ENCODE measurements around the gene MARCHF7.
"Not testable (repeated sequence)": the region's sequence is repeated elsewhere in the genome, so short reads cannot be mapped to it uniquely, and the experiment has no call there.

MARCHF7 gene, protein sequence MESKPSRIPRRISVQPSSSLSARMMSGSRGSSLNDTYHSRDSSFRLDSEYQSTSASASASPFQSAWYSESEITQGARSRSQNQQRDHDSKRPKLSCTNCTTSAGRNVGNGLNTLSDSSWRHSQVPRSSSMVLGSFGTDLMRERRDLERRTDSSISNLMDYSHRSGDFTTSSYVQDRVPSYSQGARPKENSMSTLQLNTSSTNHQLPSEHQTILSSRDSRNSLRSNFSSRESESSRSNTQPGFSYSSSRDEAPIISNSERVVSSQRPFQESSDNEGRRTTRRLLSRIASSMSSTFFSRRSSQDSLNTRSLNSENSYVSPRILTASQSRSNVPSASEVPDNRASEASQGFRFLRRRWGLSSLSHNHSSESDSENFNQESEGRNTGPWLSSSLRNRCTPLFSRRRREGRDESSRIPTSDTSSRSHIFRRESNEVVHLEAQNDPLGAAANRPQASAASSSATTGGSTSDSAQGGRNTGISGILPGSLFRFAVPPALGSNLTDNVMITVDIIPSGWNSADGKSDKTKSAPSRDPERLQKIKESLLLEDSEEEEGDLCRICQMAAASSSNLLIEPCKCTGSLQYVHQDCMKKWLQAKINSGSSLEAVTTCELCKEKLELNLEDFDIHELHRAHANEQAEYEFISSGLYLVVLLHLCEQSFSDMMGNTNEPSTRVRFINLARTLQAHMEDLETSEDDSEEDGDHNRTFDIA

DNA sequence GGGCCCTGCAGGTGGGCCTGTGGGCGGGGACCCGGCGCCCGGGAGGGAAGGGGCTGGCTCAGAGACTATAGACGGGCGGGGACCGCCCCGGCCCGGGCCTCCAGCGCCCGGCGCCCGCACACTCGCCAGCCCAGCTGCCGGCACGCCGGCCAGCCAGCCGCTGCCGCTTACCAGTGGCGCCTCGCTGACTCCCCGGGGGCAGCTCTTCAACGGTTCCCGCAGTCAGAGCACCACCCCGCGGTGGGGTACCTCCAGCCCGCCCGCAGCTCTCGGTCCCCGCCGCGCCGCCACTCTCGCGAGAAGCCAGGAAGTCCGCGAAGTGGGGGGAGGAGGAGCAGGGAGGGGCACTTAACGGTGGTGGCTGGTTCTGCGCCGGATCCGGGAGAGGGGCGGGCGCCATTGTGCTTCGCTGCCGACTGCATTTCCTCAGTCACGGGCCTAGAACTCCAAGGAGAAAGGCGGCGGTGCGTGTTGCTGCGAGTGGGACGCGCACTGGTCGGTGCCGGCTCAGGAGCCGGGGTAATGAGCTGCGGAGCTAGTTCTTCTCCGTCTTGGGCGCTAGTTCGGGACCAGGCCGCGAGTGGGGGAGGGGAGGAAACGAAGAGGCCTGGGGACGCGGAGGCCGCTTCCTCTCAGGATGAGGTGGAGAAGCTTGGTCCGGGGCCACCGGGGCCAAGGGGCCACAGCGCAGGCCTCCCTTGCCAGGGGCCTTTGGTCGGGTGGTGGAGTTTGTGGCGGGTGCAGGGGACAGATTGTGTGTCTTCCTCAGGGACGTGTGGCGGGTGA is at the start of gene MARCHF7:
Gene MARCHF7, plus strand, starts transcription at position 364 of the 786 bp plus-strand sequence. CDS start 16,517 bp downstream, outside the sequence.
- peak; percentile 95 to 96 for DNase-seq (ENCODE audit: low read depth in 1 of 2, low spot score in 1 of 2)

DNA sequence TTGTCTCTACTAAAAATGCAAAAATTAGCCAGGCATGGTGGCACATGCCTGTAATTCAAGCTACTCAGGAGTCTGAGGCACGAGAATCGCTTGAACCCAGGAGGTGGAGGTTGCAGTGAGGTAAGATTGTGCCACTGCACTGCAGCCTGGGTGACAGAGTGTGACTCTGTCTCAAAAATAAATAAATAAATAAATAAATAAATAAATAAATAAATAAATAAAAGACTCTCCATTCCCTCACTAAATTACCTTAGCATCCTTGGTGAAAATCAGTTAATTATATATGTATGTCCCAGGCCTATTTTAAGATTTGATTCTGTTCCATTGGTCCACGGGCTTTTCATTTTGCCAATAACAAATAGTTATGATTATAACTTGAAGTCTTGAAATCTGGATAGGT is 44.9 kb upstream of the MARCHF7 start:
- not testable (repeated sequence) for DNase-seq (ENCODE audit: low read depth in 1 of 2, low spot score in 1 of 2)

DNA sequence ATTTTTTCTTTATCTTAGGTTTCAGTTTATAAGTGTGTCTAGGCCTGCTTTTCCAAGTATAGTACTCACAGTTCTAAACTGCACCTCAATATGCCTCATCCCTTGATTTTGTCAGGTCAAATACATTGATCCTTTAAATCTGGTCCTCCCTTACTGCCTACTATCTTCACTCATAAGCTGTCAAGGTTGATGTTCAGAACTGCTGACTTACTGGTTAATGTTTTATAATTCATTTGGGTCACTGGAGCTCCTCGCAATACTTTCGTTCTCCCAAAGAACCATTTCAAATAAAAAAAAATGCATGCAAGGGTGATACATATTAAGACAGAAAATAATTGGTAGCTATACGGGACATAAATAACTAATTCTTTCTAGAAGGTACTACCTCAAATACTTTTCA is 41.3 kb upstream of the MARCHF7 start:
- DNase-seq (ENCODE audit: low read depth in 1 of 2, low spot score in 1 of 2), result no peak

DNA sequence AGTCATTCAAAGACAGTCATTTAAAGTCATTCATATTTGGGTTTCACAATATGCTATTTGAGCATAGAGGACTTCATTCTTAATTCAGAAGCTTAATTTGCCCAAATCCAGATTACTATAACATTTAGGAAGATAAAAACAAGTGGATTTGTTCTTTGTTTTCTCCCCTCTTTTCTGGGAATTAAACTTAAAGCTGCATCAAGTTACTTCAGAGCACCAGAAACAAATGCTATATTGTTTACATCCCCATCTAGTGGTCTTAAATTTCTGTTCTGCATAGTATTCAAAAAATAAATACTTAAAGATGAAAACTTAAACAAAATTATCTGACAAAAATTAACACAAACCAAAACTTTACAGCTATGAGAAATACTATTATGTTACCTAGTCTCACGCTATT is 34.7 kb upstream of the MARCHF7 start:
- DNase-seq (ENCODE audit: low read depth in 1 of 2, low spot score in 1 of 2), result no peak

DNA sequence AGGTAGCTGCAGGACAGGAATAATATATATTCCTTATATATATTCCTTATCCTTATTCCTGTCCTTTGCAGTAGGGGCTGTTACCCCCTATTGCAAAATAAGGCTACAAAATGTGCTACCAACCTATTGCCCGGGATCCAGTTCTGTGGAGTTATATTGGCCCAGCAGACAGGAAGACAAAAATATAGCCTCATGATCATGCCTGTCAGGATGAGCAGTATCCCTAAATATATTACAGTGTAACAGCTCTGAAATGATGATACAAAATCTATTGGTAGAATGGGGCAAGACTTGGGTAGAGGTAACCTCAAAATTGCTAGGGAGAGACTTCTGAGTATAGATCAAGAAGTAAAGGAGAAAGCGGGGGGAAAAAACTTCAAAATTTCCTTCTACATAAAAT is 31.6 kb upstream of the MARCHF7 start:
- no peak for DNase-seq (ENCODE audit: low read depth in 1 of 2, low spot score in 1 of 2)

DNA sequence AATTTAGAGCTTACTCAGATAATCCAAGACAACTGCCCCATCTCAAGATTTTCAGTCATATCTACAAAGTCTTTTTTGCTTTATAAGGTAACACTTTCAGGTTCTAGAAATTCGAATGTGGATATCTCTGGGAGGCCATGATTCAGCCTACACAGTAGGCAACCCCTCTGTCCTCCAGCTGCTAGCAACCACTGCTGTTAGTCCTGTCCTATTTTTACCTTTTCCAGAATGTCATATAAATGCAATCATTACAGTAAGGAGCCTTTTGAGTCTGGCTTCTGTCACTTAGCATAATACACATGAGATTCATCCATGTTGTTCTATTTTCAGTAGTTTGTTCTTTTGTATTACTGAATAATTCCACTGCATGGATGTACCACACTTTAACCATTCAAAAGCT is 28.5 kb upstream of the MARCHF7 start:
- DNase-seq (ENCODE audit: low read depth in 1 of 2, low spot score in 1 of 2), result no peak

DNA sequence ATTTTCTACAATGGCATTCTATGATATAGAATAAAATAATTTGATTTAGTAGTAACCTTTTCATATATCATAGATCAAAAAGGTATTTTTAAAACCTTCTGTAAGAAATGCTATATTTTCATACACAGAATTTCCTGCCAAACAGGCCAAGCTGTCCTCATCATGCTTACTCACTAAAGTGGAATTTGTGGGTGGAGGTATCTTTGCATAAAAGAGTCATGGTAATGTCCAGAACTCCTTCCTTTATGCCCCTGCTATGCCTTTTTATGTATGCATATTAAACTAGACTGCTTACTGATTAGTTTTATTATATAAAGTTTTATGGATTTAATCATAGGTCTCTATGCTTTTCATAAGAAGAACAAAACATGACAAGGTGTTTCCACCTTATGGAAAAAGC is 27.5 kb upstream of the MARCHF7 start:
- no peak for DNase-seq (ENCODE audit: low read depth in 1 of 2, low spot score in 1 of 2)

DNA sequence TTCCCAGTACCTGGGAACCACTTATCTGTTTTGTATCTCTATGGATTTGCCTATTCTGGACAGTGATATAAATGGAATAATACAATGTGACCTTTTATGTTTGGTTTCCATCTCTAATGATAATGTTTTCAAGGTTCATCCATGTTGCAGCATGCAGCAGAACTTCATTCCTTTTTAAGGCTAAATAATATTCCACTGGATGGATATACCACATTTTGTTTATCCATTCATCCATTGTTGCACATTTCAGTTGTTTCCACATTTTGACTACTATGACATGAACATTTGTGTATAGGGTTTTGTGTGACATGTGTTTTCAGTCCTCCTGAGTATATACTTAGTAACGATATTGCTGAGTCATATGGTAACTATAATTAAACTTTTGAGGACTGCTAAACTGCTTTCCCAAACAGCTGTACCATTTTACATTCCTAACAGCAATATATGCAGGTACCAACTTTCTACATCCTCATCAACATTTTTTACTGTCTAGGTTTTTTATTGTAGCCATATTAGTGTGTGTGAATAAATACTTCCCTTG is 17.7 kb upstream of the MARCHF7 start:
- no peak for DNase-seq (ENCODE audit: low read depth in 1 of 2, low spot score in 1 of 2)

DNA sequence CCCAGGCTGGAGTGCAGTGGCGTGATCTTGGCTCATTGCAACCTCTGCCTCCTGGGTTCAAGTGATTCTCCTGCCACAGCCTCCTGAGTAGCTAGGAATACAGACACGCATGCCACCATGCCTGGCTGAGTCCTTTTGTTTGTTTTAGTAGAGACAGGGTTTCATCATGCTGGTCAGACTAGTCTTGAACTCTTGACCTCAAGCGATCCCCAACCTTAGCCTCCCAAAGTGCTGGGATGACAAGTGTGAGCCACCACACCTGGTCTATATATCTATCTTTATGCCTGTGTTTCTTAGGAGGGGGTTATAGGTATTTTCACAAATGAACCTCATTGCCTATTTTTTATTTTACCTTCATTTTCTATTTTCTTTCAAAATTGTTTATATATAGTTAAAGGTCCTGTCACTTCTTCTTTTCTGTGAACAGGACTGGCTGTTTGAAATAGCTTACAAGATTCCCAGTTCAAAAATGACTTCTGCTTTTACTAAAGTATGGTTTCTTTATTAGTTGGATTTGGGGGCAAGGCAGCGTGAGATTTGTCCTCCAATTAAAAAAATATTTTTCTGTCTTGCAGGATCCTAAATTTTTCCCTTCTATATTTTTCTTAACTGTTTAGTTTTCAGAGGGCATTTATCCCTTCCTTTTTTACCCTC is 16.4 kb upstream of the MARCHF7 start:
- no peak for DNase-seq (ENCODE audit: low read depth in 1 of 2, low spot score in 1 of 2)

DNA sequence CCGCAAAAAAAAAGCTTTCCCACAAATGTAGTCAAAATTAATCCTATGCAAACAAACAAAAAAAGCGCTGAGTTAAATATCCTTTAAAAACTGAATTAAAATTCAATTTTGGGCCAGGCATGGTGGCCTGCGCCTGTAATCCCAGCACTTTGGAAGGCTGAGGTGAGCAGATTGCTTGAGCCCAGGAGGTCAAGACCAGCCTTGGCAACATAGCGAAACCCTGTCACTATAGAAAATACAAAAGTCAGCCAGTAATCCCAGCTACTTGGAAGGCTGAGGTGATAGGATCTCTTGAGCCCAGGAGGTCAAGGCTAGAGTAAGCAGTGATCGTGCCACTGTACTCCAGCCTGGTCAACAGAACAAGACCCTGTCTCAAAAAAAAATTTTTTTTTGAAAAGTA is 8.8 kb upstream of the MARCHF7 start:
- DNase-seq (ENCODE audit: low read depth in 1 of 2, low spot score in 1 of 2), result no peak

DNA sequence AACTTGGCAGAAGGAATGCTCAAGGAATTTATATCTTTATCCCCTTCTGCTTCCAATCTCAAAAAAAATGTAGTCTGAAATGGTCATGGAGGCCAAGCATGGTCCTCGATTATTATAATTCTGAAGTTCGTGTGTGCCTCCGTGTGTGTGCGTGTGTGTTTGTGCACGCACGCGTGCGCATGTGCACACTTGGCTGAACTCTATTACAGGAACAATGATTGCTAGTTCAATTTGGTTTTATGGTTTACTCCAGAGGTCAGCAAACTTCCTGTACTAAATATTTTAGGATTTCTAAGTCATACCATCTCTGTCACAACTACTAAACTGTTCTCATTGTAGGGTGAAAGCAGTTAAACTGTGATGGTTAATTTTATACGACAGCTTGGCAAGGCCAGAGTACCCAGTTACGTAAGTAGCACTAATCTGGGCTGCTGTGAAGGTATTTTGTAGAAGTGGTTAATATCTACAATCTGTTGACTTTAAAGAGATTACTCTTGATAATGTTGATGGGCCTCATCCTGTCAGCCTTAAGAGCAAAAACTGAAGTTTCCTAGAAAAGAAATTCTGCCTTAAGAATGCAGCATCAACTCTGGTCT is 5.8 kb upstream of the MARCHF7 start:
- no peak for DNase-seq (ENCODE audit: low read depth in 1 of 2, low spot score in 1 of 2)

DNA sequence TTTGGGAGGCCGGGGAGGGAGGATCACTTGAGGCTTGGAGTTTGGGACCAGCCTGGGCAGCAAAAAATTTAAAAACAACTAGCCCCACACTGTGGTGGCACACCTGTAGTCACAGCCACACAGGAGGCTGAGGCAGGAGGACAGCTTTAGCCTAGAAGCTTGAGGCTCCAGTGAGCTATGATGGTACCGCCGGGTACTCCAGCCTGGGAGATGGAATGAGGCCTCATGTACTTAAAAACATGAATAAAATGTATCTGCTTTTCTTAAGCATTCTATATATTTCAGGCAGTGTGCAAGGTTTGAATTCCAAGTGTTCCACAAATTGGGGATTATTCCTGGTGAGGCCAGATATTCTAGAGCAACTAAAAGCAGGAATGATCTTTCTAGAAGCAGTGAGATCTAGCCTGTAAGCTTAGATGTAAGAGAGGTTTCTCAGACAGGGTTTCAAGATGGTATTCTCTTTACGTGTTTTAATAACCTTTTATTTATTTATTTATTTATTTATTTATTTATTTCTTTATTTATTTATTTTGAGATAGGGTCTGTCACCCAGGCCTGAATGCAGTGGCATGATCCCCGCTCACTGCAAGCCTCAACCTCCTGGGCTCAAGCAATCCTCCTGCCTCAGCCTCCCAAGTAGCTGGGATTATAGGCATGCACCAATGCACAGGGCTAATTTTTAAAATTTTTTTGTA is 4.1 kb upstream of the MARCHF7 start:
- no peak for DNase-seq (ENCODE audit: low read depth in 1 of 2, low spot score in 1 of 2)

DNA sequence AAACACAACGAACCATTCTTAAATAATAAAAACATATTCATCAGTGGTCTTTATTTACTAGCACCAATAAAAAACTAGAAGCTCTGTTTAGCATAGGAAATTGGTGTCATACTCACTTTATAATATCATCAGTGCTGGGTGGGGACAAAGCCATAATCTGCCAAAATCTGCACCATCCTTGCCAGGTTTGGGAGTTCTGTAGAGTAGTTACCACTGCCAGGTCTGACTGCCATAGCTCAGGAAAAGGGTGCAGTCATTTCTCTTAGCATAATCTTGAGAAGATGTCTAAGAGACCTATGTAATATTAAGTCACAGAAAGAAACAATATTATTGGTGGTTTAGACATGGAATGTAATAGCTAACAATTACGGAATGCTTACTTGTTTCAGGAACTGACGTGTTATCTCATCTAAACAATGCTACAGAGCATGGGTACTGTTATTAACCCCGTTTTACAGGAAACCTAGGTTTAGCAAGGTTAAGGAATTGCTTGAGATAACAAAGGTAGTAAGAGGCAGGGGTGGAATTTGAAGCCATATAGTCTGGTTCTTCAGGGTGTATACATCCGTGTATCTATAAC is 1.6 kb upstream of the MARCHF7 start:
- DNase-seq (ENCODE audit: low read depth in 1 of 2, low spot score in 1 of 2), result no peak

DNA sequence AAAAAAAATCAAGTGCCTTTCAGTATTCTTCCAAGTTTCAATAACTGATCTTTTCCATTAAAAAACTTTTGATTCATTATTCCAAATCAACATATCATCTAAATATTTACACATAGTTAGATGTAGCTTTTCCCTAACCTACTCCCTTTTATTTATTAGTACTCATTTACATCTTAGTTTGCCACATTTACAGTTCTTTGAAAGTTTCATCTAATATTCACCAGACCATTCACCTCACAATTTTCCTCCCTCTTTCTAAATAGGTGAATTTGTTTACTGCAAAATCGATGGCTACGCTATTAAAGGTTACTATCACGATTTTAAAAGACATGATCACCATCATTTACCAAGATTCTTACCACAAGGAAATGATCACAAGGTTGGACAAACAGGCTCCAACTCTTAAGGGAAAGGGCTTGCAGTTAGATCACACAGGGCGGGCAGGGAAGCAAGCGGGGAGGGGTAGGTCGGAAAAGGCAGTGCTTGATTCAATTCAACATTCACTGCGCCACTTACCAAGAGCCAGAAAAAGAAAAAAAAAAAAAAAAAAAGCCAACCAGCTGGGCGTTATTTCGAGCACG is 654 bp upstream of the MARCHF7 start:
- no peak for DNase-seq (ENCODE audit: low read depth in 1 of 2, low spot score in 1 of 2)

DNA sequence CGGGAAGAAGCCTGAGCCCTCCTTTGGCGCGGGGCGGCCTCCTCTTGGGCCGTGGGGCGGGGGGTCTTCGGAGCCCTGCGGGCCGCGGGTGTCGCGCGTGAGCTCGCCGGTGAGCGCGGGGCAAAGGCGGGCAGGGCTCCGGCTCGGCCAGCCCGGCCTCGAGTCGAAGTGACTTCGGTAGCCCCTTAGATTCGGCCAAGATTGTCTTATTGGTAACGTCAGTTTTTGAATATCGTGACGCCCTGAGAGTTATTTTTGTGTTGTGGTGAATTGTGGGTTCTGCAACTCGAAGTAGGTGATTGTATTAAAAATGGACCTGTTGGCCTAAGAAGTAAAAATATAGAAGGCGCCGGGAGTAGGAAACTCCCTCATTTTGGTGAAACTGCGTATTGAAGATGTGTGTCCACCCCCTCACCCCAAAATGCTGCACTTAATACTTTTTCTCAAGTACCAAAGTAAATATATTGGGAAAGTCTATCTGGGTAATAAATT is 669 bp downstream of the MARCHF7 start:
- DNase-seq (ENCODE audit: low read depth in 1 of 2, low spot score in 1 of 2), result no peak

DNA sequence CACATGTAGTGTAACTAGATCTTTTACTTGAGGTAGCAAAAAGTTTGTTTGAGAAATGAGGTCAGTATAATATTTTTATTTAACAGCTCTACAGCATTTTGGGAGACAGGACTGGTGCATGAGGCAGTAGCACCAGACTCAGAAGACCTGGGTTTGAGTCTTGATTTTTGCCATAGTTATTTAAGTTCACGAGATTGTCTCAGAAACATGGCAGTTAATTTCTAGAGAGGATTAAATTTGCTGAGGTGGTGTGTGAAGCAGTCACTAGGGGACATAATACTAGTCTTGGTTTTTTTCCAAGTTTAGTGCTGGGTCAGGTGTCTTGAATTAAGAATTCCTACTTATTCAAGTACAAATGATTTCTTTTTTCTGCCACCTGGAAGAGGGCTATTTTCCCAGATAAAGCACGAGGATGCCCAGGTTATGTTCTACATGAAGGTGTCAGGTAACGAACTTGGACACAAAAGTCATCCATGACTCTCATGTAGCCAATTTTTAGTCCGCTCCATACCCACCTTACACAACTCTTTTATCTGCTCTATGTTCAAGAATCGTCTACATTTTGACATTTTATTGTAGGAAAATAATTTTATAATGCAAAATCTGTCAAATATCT is 1.4 kb downstream of the MARCHF7 start:
- DNase-seq (ENCODE audit: low read depth in 1 of 2, low spot score in 1 of 2), result no peak

DNA sequence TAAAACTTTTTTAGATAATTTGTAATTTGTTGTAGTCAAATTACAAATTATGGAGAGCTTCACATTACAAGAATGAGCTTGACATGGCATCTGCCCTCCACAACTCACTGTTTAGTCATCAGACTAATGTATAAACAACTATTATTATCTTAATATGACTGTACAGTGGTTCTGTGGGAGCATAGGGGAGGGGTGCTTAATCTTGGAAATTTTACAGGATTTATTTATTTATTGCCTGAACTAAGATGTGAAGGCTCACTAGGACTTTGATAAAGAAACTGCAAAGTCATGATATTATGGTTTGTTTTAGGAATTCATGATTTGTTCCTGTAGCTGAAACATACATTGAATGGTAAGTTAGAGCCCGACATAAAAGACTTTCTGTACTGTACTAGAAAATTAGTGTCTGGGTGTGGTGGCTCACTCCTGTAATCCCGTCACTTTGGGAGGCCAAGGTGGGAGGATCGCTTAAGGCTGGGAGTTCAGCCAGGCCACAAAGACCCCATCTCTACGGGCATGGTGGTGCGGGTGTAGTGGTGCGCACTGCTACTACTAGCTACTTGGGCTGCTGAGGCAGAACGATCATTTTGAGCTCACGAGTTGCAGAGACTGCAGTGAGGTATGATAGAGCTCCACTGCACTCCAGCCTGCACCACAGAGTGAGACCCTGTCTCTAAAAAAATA is 2.1 kb downstream of the MARCHF7 start:
- no peak for DNase-seq (ENCODE audit: low read depth in 1 of 2, low spot score in 1 of 2)

DNA sequence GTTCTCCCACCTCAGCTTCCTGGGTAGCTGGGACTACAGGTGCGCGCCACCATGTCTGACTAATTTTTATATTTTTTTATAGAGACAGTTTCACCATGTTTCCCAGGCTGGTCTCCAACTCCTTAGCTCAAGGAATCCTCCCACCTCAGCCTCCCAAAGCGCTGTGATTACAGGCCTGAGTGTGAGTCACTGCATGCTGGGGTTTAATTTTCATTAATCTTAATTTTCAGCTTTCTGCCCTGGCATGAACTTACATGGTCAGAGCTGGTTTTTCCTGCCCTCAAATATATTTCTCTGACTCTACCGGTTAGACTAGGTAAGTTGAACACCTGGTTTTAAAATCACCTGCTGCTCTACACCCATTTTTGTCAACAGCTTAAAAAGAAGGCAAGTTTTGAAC is 3.1 kb downstream of the MARCHF7 start:
- no peak for DNase-seq (ENCODE audit: low read depth in 1 of 2, low spot score in 1 of 2)

Data from stimulated activated CD4-positive, alpha-beta T cell treated with anti-CD3 and anti-CD28 coated beads, Interleukin-15, amount 100 ng/mL, for 1 hour (primary cell).